Measurements from ENCODE around the gene CGB7. TPM values are rescaled to one million over a fixed set of nuclear protein-coding genes. Genes with fewer than 3 reads are reported as not detected.
A peak's percentile ranks its signal among the peaks of the same experiment; 100 is the strongest.

Gene CGB7
- total and polyA plus RNA-seq, 2 experiments from 2014 or later: 0.54 to 2.2 TPM

DNA sequence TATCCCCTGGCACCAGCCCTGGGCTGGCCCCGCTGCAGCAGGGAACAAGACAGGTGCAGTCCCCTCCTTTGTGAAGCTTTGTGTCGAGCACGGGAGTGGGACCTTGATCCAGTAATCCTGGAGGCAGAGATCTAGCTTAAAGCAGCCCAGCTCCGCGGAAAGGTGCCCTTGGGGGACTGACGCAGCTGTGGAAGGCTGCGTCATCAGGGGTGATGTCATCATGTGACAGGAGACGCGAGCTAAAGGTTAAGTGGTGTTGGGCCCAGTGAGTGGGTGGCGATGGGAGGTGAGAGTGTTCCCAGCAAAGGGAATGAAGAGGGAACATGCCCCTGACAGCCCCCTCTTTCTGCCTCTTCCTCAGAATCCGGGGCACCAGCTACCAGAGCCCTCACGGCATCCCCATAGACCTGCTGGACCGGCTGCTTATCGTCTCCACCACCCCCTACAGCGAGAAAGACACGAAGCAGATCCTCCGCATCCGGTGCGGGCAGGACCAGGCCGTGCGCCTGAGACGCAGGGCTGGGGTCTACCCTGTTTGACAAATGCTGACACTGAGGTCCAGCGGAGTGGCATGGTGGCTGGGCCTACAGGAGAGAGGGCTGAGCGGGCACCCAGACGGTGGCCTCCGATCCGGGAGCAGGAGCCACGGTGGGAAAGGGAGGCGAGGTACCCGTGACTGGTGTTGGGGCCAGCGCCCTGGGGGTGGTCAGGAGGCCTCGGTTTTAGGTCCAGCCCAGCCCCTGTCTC is 43.3 kb downstream of the CGB7 start:
- H4K20me1 ChIP-seq (ENCODE audit: insufficient read depth): no peaks in the 10 kb centered on the region
- H2AFZ ChIP-seq: no peak overlapping the region
- no peaks in the 10 kb centered on the region for H3K36me3 ChIP-seq (ENCODE audit: low read depth)
- peak; percentile 23 for DNase-seq
- H3K9ac ChIP-seq: no peak overlapping the region
- no peaks in the 10 kb centered on the region for H3K79me2 ChIP-seq (ENCODE audit: insufficient read depth)
- no peaks in the 10 kb centered on the region for H3F3A ChIP-seq (ENCODE audit: insufficient read depth)
- TF ChIP-seq EZH2 (IDR thresholded peaks at IDR 0.05; ENCODE audit: insufficient read depth, poor library complexity, severe bottlenecking) (no peak), EZH2phosphoT487 (IDR thresholded peaks at IDR 0.05; ENCODE audit: insufficient read depth, low read depth) (no peak)
- H3K4me3 ChIP-seq: no peak overlapping the region
- no peaks in the 10 kb centered on the region for H3K9me2 ChIP-seq (ENCODE audit: insufficient read depth)
- H3K27ac ChIP-seq: no peak overlapping the region
- H3K4me1 ChIP-seq (ENCODE audit: insufficient read depth): peaks cover 9% of the 10 kb centered on the region
- in situ Hi-C loops (cut with MboI): no loop called here
- H3K27me3 ChIP-seq (replicated peaks; ENCODE audit: insufficient read depth): no peaks in the 10 kb centered on the region
- H3K9me3 ChIP-seq (ENCODE audit: low read depth): no peaks in the 10 kb centered on the region
- H3K4me2 ChIP-seq (ENCODE audit: unreplicated experiment): no peak overlapping the region
- WGBS, 2 experiments (ENCODE audit: low coverage in 1 of 2, low lambda C conversion rate in 2 of 2, missing lambda C conversion rate in 2 of 2): 89 to 91% methylated on average over 29 to 32 of the region's 32 CpGs

- H3K27ac ChIP-seq: no peak overlapping the region
- in situ Hi-C loops (cut with MboI): no loop called here
- H3K4me3 ChIP-seq: no peak overlapping the region
- H3K4me1 ChIP-seq (ENCODE audit: insufficient read depth): no peaks in the 10 kb centered on the region
- H4K20me1 ChIP-seq (ENCODE audit: insufficient read depth): no peaks in the 10 kb centered on the region
- TF ChIP-seq EZH2phosphoT487 (IDR thresholded peaks at IDR 0.05; ENCODE audit: insufficient read depth, low read depth): no peak
- no peak overlapping the region for H3K4me2 ChIP-seq (ENCODE audit: unreplicated experiment)
- H3K36me3 ChIP-seq (ENCODE audit: low read depth): peaks cover 3% of the 10 kb centered on the region; the same call in 1 of the 2 replicates
- H3K9me3 ChIP-seq (ENCODE audit: low read depth): no peaks in the 10 kb centered on the region
- no peaks in the 10 kb centered on the region for H3K9me2 ChIP-seq (ENCODE audit: insufficient read depth)
- H3K9ac ChIP-seq: no peak overlapping the region
- no peaks in the 10 kb centered on the region for H3F3A ChIP-seq (ENCODE audit: insufficient read depth)
- DNase-seq: no peak
- 82 to 92% methylated on average over 12 to 17 of the region's 17 CpGs for WGBS, 2 experiments (ENCODE audit: low coverage in 1 of 2, low lambda C conversion rate in 2 of 2, missing lambda C conversion rate in 2 of 2)
- no peaks in the 10 kb centered on the region for H3K27me3 ChIP-seq (replicated peaks; ENCODE audit: insufficient read depth)
- no peak overlapping the region for H2AFZ ChIP-seq
- H3K79me2 ChIP-seq (ENCODE audit: insufficient read depth): no peaks in the 10 kb centered on the region
Observed at GRCh38 chr19:49011194-49011593, 46.4 kb downstream of the CGB7 start.

DNA sequence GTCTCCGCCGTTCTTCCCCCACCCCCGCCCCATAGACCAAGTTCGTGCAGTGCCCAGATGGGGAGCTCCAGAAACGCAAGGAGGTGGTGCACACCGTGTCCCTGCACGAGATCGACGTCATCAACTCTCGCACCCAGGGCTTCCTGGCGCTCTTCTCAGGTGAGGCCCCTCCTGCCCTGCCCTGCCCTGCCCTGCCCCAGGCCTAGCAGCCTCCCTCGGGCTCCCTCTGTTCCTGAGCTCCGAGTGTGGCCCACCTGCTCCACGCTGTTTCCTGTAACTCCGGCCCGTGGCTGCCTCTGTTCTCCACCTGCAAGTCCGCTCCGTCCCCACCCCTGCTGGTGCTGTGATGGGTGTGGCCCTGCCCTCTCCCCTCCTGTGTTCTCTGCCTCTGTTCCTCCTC is 47.1 kb downstream of the CGB7 start:
- Histone ChIP-seq H3K9ac (no peak overlapping the region), H3K4me2 (ENCODE audit: unreplicated experiment) (no peak overlapping the region), H3K27me3 (replicated peaks; ENCODE audit: insufficient read depth) (no peaks in the 10 kb centered on the region), H3K9me3 (ENCODE audit: low read depth) (no peaks in the 10 kb centered on the region), H4K20me1 (ENCODE audit: insufficient read depth) (no peaks in the 10 kb centered on the region), H3K4me1 (ENCODE audit: insufficient read depth) (no peaks in the 10 kb centered on the region), H3K9me2 (ENCODE audit: insufficient read depth) (no peaks in the 10 kb centered on the region), H2AFZ (no peak overlapping the region), H3K4me3 (no peak overlapping the region), H3K36me3 (ENCODE audit: low read depth) (peaks cover 3% of the 10 kb centered on the region; the same call in 1 of the 2 replicates), H3F3A (ENCODE audit: insufficient read depth) (no peaks in the 10 kb centered on the region), H3K79me2 (ENCODE audit: insufficient read depth) (no peaks in the 10 kb centered on the region), H3K27ac (no peak overlapping the region)
- in situ Hi-C loops (cut with MboI): no loop called here
- TF ChIP-seq EZH2phosphoT487 (IDR thresholded peaks at IDR 0.05; ENCODE audit: insufficient read depth, low read depth) (no peak), EZH2 (IDR thresholded peaks at IDR 0.05; ENCODE audit: insufficient read depth, poor library complexity, severe bottlenecking) (no peak)
- WGBS, 2 experiments (ENCODE audit: low coverage in 1 of 2, low lambda C conversion rate in 2 of 2, missing lambda C conversion rate in 2 of 2): 80 to 86% methylated on average over 15 to 18 of the region's 18 CpGs
- DNase-seq: no peak

DNA sequence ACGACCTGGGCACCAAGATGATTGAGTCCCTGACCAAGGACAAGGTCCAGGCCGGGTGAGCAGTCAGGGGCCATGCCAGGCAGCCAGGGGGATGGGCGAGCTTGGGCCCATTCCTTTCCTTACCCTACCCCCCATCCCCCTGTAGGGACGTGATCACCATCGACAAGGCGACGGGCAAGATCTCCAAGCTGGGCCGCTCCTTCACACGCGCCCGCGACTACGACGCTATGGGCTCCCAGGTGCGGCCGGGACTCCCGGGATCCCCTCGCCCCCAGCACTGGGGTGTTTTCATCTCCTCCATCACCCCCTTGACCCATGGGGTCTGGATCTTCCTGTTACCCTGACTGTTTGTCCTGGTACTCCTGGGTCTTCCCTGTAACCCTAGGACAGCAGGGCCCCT is 47.7 kb downstream of the CGB7 start:
- H3K9me3 ChIP-seq (ENCODE audit: low read depth): no peaks in the 10 kb centered on the region
- no peaks in the 10 kb centered on the region for H4K20me1 ChIP-seq (ENCODE audit: insufficient read depth)
- no peak for DNase-seq
- H3K27me3 ChIP-seq (replicated peaks; ENCODE audit: insufficient read depth): no peaks in the 10 kb centered on the region
- 88 to 91% methylated on average over 17 to 18 of the region's 18 CpGs for WGBS, 2 experiments (ENCODE audit: low coverage in 1 of 2, low lambda C conversion rate in 2 of 2, missing lambda C conversion rate in 2 of 2)
- no peak overlapping the region for H3K4me2 ChIP-seq (ENCODE audit: unreplicated experiment)
- H3K9me2 ChIP-seq (ENCODE audit: insufficient read depth): no peaks in the 10 kb centered on the region
- H3K36me3 ChIP-seq (ENCODE audit: low read depth): peaks cover 3% of the 10 kb centered on the region; the same call in 1 of the 2 replicates
- in situ Hi-C loops (cut with MboI): no loop called here
- no peak overlapping the region for H3K27ac ChIP-seq
- no peaks in the 10 kb centered on the region for H3F3A ChIP-seq (ENCODE audit: insufficient read depth)
- H3K9ac ChIP-seq: no peak overlapping the region
- TF ChIP-seq EZH2 (IDR thresholded peaks at IDR 0.05; ENCODE audit: insufficient read depth, poor library complexity, severe bottlenecking): no peak
- no peak for TF ChIP-seq EZH2phosphoT487 (IDR thresholded peaks at IDR 0.05; ENCODE audit: insufficient read depth, low read depth)
- no peak overlapping the region for H2AFZ ChIP-seq
- H3K4me1 ChIP-seq (ENCODE audit: insufficient read depth): no peaks in the 10 kb centered on the region
- no peak overlapping the region for H3K4me3 ChIP-seq
- H3K79me2 ChIP-seq (ENCODE audit: insufficient read depth): no peaks in the 10 kb centered on the region
